Measurements from ENCODE around the gene CLPX. TPM values are rescaled to one million over a fixed set of nuclear protein-coding genes. Genes with fewer than 3 reads are reported as not detected.
A peak's percentile ranks its signal among the peaks of the same experiment; 100 is the strongest.
"Not testable (repeated sequence)": the region's sequence is repeated elsewhere in the genome, so short reads cannot be mapped to it uniquely, and the experiment has no call there.

The CLPX gene
- polyA plus RNA-seq, 3 donors, result 62.2 to 78.9 (median 75.9) TPM

DNA sequence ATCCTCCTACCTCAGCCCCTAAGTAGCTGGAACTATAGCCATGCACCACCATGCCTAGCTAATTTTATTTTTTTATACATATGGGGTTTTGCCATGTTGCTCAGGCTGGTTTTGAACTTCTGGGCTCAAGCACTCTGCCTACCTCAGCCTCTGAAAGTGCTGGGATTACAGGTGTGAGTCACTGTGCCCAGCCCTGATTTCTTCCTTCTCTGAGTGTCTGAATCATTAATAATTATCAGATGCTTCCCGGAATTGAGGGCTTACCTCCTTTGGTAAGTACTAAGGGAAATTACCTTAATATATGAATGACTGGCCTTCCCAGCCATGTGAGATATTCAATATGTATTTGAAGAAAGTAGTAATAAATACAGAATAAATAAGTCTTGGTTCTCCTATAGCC lies 7.2 kb downstream of the CLPX start:
- no peak for DNase-seq

DNA sequence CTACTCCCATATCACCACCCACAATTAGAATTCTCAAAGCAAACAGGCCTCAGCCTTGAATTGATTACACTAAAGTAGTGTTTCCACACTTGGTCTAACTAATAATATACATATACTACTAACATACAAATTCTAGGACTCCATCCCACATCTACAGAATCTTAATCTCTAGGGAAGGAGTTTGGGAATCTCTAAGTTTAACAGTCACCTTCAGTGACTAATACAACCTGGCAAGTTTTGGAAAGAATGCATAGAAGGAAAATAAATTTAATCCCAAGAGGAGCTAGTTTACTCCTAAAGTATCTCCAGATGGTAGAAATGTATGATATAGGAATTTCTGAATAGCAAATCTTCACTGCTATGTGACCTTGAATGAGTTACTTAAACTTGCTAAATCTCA lies 9.1 kb downstream of the CLPX start:
- DNase-seq, result no peak

DNA sequence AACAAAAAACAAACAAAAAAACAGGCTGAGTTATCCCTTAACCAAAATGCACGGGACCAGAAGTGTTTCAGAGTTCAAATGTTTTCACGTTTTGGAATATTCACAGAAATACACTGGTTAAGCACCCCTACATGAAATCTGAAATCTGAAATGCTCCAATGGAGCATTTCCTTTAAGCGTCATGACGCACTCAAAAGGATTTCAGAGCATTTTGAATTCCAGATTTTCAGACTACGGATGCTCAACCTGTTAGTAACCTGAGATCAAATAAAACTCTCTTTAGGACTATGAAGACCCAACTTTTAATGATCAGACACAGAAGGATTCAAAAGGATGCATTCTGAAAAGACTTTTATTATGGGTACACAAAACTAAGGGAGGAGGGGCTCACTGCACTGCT lies 9.6 kb downstream of the CLPX start:
- DNase-seq, result no peak

DNA sequence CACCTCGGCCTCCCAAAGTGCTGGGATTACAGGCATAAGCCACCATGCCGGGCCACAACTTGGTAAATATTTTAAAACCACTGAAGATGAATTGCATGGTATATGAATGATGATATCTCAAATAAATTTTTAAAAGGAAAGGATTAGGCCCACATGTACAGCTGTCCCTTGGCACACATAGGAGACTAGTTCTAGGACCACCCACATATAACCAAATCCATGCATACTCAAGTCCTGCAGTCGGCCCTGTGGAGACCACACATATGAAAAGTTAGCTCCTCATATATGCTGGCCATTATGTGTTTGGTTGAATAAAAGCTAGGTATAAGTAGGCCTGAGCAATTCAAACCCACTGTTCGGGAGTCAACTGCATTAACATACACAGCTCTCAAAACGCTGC lies 10.6 kb downstream of the CLPX start:
- no peak for DNase-seq

DNA sequence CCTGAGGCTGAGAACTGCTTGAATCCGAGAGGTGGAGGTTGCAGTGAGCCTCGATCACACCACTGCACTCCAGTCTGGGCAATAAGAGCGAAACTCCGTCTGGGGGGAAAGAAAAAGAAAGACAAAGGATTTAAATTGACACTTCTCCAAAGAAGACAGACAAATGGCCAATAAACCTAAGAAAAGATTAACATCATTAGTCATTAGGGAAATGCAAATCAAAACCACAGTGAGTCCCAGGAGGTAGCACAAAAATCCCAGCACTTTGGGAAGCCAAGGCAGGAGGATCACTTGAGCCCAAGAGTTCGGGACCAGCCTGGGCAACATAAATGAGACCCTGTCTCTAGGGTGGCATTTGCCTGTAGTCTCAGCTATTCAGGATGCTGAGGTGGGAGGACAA lies 12.6 kb downstream of the CLPX start:
- DNase-seq, result no peak

DNA sequence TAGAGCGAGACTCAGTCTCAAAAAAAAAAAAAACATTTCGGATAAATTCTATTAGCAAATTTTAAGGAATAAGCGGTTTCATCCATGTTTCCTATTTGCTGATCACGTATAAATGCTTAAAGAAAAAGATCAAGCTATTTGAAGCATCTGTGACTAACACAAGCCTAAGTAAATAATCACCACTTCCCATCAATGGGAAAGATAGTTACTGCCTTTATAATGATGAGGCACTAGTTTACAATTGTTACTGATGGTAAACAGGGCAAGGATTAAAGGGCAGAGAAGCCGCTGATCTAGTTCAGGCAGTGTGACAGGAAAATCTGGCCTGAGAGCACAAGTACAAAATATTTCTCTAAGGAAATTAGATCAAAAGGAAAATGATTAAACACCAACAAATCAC lies 13.7 kb downstream of the CLPX start:
- no peak for DNase-seq

DNA sequence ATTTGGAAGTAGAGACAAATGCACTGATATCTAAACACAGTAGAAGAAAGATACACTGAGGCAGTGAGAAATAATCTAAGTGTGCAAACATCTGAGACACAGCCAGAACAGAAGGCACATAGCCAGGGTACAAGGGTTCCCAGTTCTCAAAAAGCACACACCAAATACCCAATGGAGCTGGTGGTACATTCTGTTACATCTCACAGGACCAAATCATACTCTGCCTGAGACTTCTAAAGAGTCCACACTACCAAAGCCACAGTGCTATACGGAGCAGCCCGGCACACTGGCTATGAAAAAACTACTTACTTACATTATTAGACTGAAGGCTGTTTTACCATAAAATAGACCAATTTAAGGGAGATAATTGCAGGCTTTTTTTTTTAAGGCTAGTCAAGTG lies 19.3 kb downstream of the CLPX start:
- DNase-seq, result no peak

DNA sequence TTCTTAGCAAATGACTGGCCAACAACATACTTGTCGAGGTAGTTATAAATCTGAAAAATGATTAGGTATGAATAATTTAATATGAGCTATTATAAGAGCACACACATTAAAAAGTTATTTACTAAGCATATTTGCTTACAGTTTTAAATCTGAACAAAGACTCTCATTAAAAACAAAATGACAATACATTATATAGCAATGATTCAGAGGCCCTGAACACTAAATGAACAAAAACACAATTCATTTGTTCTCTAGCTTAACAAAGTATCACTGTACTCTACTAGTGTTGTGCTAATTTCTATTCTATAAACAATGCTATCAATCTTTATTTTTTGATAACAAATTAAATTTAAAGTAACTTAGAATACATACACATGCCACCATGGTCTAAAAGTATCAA lies 21.0 kb downstream of the CLPX start:
- DNase-seq, result no peak

DNA sequence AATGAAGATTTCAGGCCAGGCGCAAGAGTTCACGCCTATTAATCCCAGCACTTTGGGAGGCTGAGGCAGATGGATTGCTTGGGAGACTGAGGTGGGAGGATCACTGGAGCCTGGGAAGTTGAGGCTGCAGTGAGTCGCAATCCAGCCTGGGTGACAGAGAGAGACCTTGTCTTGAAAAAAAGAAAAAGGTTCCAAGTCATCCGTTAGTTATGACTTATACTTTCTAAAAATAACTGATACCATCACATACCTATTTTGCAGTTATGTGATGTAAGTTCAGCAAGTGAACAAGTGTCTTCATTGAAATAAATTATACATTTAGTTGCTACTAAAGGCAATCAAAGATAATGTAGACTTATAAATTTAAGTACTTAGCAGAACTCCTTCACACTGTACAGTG lies 22.1 kb downstream of the CLPX start:
- DNase-seq, result no peak

DNA sequence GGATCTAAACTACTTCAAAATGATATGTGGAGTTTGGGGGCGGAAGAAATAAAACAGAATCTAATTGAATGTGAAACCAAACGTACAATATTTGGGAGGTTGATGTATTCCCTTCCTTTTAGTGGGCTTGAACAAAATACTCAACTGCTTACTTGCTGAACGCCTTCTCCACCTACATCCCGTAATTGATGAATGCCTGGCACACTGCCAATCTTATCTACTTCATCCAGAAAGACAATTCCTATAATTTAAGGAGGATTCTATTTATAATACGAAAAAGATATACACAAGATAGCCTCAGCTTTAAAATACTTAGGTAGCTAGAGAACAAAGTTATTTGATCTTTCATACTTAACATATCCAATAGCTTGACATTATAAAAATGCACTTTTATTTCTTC lies 28.4 kb downstream of the CLPX start:
- no peak for DNase-seq

DNA sequence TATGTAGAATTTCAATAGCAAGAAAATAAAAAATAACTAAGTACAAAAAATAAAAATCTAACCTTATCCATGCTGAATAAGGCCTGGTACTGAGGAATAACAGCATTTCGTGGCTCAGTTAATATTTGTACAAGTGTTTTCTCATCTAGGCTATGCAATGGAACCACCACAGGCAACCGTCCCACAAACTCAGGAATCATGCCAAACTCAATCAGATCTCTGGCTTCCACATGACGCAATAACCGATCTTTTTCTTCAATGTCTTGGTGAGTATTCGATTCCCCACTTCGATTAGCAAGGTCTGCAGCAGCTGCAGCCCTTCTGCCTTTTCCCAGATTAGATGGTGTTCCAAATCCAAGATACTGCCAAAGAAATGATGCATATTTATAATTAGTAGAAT lies 30.4 kb downstream of the CLPX start:
- no peak for DNase-seq

DNA sequence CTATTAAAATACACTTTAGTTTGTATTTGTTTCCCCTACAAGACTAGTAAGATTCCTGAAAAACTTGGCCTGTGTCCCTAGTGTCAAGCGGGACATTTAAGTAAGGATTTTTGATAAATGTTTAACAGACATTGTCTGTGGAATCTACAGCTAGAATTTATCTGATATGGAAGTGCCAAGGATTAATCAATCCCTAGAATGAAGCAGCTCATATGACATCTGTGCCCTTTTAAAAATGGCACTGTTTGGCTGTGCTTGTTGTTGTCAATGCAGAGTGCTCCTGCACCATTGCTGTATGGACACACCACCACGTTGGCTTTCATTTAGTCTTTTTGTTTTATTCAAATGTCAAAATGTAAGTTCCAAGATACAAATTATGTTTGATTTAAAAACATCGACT lies 37.2 kb downstream of the CLPX start:
- DNase-seq, result no peak

DNA sequence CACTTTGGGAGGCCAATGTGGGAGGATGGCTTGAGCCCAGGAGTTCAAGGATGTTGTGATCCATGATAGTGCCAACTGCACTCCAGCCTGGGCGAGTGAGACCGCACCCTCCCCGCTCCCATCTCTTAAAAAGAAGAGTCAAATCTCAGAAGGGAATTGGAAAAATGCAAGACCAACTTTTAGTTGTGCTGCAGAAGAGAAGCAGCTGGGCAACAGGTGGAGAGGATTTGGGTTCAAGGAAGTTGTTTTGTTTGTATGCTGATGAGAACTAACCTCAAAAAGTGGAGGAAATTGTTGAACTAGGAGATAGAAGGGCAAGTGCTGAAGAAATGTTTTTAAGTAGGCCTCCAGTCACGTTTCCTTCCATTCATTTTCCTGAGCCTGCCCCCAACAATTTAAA lies 38.7 kb downstream of the CLPX start:
- DNase-seq, result no peak

DNA sequence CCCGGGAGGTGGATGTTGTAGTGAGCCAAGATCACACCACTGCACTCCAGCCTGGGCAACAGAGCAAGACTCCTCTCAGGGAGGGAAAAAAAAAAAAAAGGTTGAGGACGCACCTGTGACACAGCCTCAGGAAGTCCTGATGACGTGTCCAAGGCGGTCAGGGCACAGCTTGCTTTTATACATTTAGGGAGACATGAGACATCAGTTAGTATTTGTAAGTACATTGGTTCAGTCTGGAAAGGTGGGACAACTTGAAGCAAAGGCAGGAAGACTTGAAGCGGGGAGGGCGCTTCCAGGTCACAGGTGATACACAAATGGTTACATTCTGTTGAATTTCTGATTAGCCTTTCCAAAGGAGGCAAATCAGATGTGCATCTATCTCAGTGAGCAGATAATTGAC lies 46.5 kb downstream of the CLPX start:
- DNase-seq, result not testable (repeated sequence)

DNA sequence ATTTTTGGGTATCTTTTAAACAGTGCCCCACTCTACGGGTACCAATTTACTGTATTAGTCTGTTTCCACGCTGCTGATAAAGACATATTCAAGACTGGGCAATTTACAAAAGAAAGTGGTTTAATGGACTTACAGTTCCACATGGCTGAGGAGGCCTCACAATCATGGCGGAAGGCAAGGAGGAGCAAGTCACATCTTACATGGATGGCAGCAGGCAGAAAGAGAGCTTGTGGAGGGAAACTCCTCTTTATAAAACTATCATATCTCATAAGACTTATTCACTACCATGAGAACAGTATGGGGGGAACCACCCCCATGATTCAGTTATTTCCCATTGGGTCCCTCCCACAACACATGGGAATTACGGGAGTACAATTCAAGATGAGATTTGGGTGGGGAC lies 47.2 kb downstream of the CLPX start:
- DNase-seq, result not testable (repeated sequence)

DNA sequence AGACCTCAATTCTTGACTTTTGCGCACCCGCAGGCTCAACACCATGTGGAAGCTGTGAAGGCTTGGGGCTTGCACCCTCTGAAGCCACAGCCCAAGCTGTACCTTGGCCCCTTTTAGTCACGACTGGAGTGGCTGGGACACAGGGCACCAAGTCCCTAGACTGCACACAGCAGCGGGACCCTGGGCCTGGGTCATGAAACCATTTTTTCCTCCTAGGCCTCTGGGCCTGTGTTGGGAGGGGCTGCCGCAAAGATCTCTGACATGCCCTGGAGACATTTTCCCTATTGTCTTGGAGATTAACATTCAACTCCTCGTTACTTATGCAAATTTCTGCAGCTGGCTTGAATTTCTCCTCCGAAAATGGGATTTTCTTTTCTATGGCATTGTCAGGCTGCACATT lies 48.1 kb downstream of the CLPX start:
- DNase-seq, result not testable (repeated sequence)

DNA sequence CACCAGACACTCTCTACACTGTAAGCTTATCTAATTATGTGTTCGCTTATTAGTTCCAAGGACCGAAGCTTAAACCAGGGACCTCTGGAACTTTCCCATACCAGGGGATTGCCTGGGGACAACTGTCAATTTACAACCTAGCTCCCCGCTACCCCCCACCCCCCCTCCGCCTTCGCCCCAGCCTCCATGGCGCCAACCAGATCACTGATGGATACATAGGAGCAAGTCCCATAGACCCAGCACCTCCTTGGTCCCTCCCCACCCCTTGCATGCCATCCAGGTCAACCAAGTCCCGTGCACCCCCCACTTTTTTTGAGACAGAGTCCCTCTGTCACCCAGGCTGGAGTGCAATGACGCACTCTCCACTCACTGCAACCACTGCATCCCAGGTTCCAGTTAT lies 50.6 kb downstream of the CLPX start:
- no peak for DNase-seq

DNA sequence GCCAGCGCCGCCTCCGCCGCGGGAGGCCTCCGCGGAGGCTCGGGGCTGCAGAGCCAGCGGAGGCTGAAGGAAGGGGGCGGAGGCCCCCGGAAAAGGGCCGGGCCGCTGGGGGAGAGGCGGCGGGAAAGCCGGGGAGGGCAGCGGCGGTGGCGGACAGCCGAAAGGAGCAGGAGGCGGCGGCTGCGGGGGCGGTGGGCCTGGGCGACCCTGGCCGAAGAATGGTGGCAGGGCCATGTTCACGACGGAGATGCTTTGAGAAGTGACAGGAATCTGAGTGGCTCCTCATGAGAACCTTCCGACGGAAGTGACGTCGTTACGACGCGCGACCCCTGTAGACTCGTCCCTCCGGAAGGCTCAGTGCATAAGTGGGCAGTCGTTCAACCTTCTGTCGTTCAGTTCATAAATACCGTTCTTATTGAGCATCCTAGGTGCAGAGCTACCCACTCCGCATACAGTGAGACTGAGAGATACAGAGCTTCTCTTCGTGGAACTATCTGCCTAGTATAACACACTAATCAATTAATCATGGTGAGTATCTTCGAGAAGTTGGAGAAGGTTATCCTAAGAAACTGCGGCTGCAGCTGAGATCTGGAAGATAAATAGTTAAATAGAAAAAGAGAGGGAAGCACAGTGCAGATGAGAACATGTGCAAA lies 51.5 kb downstream of the CLPX start, which contains the start of gene PDCD7:
Gene PDCD7 (minus strand): TSS at position 261 of the 653 bp plus-strand sequence. CDS start 27 bp downstream, at position 234.
- peak; percentile 96 for DNase-seq

DNA sequence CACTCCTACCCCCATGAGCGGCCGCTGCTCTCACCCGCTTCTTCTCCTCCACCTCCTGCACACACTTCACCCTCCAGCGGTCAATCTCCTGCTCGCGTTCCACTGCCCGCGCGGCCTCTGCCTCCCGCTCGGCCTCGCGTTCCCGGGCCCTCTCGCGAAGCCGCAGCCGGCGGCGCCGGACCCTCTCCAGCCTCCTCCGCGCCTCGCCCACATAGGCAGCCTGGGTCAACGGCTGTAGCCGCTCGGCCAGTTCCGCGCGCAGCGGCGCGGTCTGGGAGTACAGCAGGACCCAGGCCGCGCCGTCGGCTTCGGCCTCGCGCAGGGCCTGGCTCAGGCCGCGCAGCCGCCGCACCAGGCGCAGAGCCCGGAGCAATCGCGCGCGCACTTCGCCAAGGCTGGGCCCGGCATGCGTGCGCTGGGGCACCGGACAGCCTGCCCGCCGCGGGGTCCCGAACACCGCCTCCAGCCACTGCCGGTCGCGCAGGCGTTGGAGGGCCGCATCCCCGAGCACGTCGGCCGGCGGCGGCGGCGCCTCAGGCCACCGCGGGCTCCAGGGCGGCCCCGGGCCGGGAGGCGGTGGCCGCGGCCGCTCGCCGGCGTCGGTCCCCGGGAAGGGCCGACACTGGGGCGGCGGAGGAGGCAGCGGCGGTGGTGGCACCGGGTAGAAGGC lies 52.1 kb downstream of the CLPX start:
- peak; percentile 43 for DNase-seq

DNA sequence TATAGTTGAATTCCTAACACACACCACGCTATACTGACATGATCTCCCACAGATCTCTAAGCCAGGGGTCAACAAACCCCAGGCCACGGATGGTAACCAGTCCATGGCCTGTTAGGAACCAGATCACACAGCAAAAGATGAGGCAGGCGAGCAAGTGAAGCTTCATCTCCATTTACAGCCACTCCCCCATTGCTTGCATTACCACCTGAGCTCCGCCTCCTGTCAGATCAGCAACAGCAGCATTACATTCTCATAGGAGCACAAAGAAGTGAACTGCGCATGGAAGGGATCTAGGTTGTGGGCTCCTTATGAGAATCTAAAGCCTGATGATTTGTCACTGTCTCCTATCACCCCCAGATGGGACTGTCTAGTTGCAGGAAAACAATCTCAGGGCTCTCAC lies 54.2 kb downstream of the CLPX start:
- no peak for DNase-seq

DNA sequence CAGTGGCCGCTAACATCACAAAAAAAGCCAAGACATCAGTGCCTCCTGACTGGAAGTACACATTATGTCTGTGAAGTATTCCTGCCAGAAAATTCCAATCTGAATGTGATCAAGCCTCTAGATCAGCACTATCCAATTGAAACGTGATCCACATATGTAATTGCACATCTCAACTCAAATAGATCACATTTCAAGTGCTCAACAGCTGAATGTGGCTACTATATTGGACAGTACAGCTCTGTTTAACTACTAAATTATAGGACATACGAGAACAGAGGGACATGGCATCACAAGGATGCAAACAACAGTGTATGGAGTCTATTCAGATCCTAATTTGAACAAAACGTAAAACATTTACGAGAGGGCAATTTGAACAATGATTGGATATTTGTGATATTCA lies 69.6 kb downstream of the CLPX start:
- DNase-seq, result no peak

DNA sequence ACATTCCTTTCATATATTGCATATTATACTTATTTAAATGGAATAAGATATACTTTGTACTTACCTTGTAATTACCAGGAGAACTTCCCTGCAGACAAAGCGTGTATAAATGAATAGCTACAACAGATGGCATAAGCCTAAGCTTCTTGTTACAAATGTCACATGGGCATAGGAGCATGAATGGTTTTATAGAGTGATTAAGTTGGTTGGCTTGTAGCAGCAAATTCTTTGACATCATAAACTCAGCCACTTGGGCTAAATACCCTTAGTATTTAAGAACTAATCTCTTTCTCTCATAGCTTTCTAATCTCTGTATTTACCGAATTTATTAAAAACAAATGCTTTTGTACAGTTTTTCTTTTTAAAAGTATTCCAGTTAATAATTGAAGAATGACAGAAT lies 70.1 kb downstream of the CLPX start, which contains the start of gene UBAP1L:
Gene UBAP1L (minus strand): TSS at position 115 of the 400 bp plus-strand sequence. CDS start 8,985 bp downstream, outside the sequence.
- no peak for DNase-seq

DNA sequence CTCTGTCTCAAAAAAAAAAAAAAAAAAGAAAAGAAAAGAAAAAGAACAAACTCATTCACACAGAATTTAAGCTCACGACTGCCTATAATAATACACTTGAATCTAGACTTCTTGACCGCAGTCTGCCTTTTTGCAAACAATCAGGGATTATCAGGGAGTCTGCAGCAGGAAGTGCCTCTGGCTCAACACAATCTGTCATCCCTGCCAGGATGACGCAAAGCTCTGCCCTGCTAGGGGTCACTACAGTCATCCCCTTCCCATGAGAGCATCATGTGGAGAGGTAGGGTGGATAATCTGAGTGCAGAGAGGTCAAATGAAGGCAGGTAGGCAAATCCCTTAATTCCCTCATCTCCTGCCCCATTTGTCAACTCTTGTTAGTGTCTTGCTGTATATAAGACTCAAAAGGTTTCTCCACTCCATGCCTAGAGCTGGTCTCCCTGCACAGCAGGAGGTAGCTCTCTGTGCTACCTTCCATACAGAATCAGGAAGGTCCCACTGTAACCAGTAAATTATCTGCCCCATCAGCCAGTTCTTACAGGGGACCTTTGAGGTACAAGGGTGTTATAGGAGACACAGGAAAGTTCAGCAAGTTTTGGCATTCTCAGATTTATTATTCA lies 74.4 kb downstream of the CLPX start:
- DNase-seq, result no peak

All from renal pelvis (tissue), 4 donors.